HG02973 (cell line): ENCODE measurements around the gene RPS6KA1.
"Not testable (repeated sequence)": the region's sequence is repeated elsewhere in the genome, so short reads cannot be mapped to it uniquely, and the experiment has no call there.

Experiments
- ATAC-seq: cut with Tn5 transposase; IDR thresholded peaks from one replicate; pipeline ENCODE4 v1.9.1; 2021; ENCODE audit warnings: moderate library complexity; ENCODE audit not compliant: unreplicated experiment

Gene RPS6KA1

GRCh38 chr1:26529655-26530409 is at the start of gene RPS6KA1:
RPS6KA1 (plus strand) TSS chr1:26529761; CDS start chr1:26529921, 160 bp downstream.
- peak; percentile 74 for ATAC-seq

GRCh38 chr1:26482921-26483320 is 46.6 kb upstream of the RPS6KA1 start:
- ATAC-seq, result no peak

GRCh38 chr1:26483980-26484379 is 45.6 kb upstream of the RPS6KA1 start:
- no peak for ATAC-seq

- ATAC-seq, result no peak
These were observed 39.4 kb upstream of the RPS6KA1 start for GRCh38 chr1:26490155-26490554.

- no peak for ATAC-seq
These were observed 36.3 kb upstream of the RPS6KA1 start for GRCh38 chr1:26493267-26493666.

GRCh38 chr1:26493938-26494337 is 35.6 kb upstream of the RPS6KA1 start:
- no peak for ATAC-seq

GRCh38 chr1:26496861-26497260 is 32.7 kb upstream of the RPS6KA1 start:
- no peak for ATAC-seq

GRCh38 chr1:26498894-26499293 is 30.7 kb upstream of the RPS6KA1 start:
- ATAC-seq, result no peak

- peak; percentile 54 for ATAC-seq
These were observed 28.9 kb upstream of the RPS6KA1 start for GRCh38 chr1:26500488-26501175.

- ATAC-seq, result not testable (repeated sequence)
These were observed 18.9 kb upstream of the RPS6KA1 start for GRCh38 chr1:26510711-26511110.

- ATAC-seq, result not testable (repeated sequence)
These were observed 13.7 kb upstream of the RPS6KA1 start for GRCh38 chr1:26515836-26516235.

GRCh38 chr1:26516987-26517765 is 12.4 kb upstream of the RPS6KA1 start:
- no peak for ATAC-seq

GRCh38 chr1:26517766-26518049 is 11.9 kb upstream of the RPS6KA1 start:
- ATAC-seq, result no peak

GRCh38 chr1:26518355-26518754 is 11.2 kb upstream of the RPS6KA1 start:
- no peak for ATAC-seq

- ATAC-seq, result no peak
These were observed 9.2 kb upstream of the RPS6KA1 start for GRCh38 chr1:26520339-26520738.

- ATAC-seq, result no peak
These were observed 7.9 kb upstream of the RPS6KA1 start for GRCh38 chr1:26521669-26522030.

GRCh38 chr1:26522073-26522472 is 7.5 kb upstream of the RPS6KA1 start:
- ATAC-seq, result no peak

GRCh38 chr1:26524181-26524580 is 5.4 kb upstream of the RPS6KA1 start:
- ATAC-seq, result no peak

GRCh38 chr1:26526287-26526686 is 3.3 kb upstream of the RPS6KA1 start:
- ATAC-seq, result no peak

- no peak for ATAC-seq
These were observed 231 bp upstream of the RPS6KA1 start for GRCh38 chr1:26529405-26529654.

GRCh38 chr1:26530410-26530894 is 891 bp downstream of the RPS6KA1 start:
- ATAC-seq, result no peak
